Adrenal gland (tissue), 12 donors: Measurements from ENCODE around the gene SPTBN4. TPM values are rescaled to one million over a fixed set of nuclear protein-coding genes. Genes with fewer than 3 reads are reported as not detected.

Experiments
- DNase-seq, 7 donors: peaks; one replicate each; pipeline ENCODE4 v3.0.0-alpha.2; 2019 to 2020
- H3K27ac ChIP-seq, 5 donors: fragments of 200-600 bp; sonication (generic) in 4 of 5; 1 replicate in 3 of 5; 2 replicates in 2 of 5; pipeline versions ENCODE4 v1.5.1 to v1.8.0; 2016 to 2020; ENCODE audit warnings: mild to moderate bottlenecking in 1 of 5
- H3K27me3 ChIP-seq: fragments of 200-600 bp; 2 replicates; pipeline ENCODE4 v1.8.0; 2021
- H3K36me3 ChIP-seq, 2 donors: fragments of 200-600 bp; replicated peaks in 1 of 2; 1 replicate in 1 of 2; 2 replicates in 1 of 2; pipeline versions ENCODE4 v1.5.1 to v1.8.0; 2018 to 2022
- H3K4me1 ChIP-seq, 2 donors: fragments of 200-600 bp; replicated peaks in 1 of 2; 1 replicate in 1 of 2; 2 replicates in 1 of 2; pipeline versions ENCODE4 v1.5.1 to v1.8.0; 2018 to 2021
- H3K4me3 ChIP-seq, 4 donors: fragments of 200-600 bp; sonication (generic) in 3 of 4; one replicate each; pipeline ENCODE4 v1.5.1; 2016 to 2018
- H3K9me3 ChIP-seq, 3 donors: fragments of 200-600 bp; sonication (generic) in 1 of 3; replicated peaks in 1 of 3; 1 replicate in 2 of 3; 2 replicates in 1 of 3; pipeline versions ENCODE4 v1.5.1 to v1.8.0; 2016 to 2021
- POLR2A ChIP-seq, 2 donors: fragments of 450-650 bp; IDR thresholded peaks; one replicate each; pipeline ENCODE4 v1.6.1; 2017; ENCODE audit warnings: antibody characterized with exemption in 2 of 2, mild to moderate bottlenecking in 2 of 2, moderate library complexity in 1 of 2
- WGBS, 4 donors: extraction: QIAGEN DNeasy Blood & Tissue Kit in 2 of 4; methylation state at CpG; one replicate each; pipeline versions ENCODE4 v1.1.5 to v1.1.7; 2013 to 2017; 5-methylcytosine and 5-hydroxymethylcytosine counted together
- intact Hi-C, 2 donors: fragments of 100-400 bp; cut with DNase I; formaldehyde crosslinking; loops; one replicate each; pipeline versions ENCODE4 v1.14.1 to v1.15.0; 2022 to 2023
- polyA plus RNA-seq, 3 donors: library from polyadenylated mRNA; stranded (reverse); fragments of 200-250 nt in 2 of 3; fragments of 350-450 nt in 1 of 3; fragmentation: Illumina TruSeq in 1 of 3; extraction: RNeasy Lipid Tissue Mini Kit (QIAGEN cat#74804) in 1 of 3; gene quantifications; one replicate each; pipeline ENCODE4 v1.2.3, GENCODE V29; 2013 to 2014
- total RNA-seq, 9 donors: library from RNA; depleted of rRNA in 4 of 9; stranded (reverse); fragments of >200 nt in 4 of 9; fragments of 120-200 nt in 1 of 9; fragmentation: NEBNext Ultra II Directional in 1 of 9; extraction: Animal tissue kit (Norgen Biotek cat#: 25700) in 1 of 9; gene quantifications; one replicate each; pipeline versions ENCODE4 v1.1.0 to v1.2.4, GENCODE V29; 2013 to 2023
- TF ChIP-seq, protein P1 (sequence below), 6 experiments: fragments of 450-650 bp in 4 of 6; fragments of 200-600 bp in 2 of 6; sonication (generic) in 1 of 6; IDR thresholded peaks; 1 replicate in 5 of 6; 2 replicates in 1 of 6; pipeline versions ENCODE4 v1.5.1 to v1.8.0; 2016 to 2021; ENCODE audit warnings: antibody characterized with exemption in 6 of 6, mild to moderate bottlenecking in 2 of 6, moderate library complexity in 1 of 6
- donor health status: healthy with polysubstance abuse.
- donor health status: Bipolar disorder and iron deficiency.
- donor health status: DM: yes; HTN: yes; CAD: no.
- donor health status: DM: no; HTN: no; CAD: no.
- donor health status: DM: no; HTN: no; CAD: no.
- donor health status: DM: yes; HTN: yes; CAD: no.

SPTBN4 gene
- total and polyA plus RNA-seq, 12 donors: 0.91 to 46.7 (median 3.3) TPM

DNA sequence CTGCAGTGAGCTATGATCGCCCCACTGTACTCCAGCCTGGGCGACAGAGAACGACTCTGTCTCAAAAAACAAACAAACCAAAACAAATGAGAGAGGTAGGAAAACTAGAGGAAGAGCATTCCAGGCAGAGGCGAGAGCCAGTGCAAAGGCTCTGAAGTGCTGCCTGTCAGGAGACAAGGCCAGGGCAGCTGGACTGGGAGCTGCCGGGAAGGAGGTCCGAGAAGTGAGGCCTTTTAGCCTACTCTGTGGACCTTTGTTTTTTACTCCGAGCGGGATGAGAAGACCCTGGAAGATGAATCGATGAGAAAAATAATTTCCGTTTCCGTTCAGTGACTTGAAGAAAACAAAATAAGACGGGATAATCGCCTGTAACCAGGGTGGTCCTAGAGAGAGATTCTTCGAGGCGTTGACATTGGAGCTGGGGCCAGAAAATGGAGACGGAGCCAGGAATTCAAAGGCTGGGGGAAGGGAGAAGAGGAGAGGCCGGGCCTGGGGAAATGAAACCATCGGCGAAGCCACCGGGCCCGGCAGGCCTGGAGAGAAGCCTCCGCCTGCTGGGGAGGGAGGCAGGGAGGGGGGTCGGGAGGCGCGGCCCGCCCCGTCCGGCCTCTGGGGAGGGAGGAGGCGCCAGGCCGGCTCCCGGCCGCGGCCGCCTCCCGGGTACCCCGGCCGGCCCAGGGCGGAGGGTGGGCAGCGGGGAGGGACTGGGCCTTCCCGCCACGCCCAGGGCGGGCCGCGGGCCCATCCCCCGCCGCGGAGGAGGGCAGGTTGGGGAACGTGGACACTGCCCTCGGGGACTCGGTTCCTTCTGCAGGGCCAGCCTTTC lies 33.2 kb upstream of the SPTBN4 start:
- H3K9me3 ChIP-seq: no peaks in the 10 kb centered on the region
- TF ChIP-seq, protein P1, sequence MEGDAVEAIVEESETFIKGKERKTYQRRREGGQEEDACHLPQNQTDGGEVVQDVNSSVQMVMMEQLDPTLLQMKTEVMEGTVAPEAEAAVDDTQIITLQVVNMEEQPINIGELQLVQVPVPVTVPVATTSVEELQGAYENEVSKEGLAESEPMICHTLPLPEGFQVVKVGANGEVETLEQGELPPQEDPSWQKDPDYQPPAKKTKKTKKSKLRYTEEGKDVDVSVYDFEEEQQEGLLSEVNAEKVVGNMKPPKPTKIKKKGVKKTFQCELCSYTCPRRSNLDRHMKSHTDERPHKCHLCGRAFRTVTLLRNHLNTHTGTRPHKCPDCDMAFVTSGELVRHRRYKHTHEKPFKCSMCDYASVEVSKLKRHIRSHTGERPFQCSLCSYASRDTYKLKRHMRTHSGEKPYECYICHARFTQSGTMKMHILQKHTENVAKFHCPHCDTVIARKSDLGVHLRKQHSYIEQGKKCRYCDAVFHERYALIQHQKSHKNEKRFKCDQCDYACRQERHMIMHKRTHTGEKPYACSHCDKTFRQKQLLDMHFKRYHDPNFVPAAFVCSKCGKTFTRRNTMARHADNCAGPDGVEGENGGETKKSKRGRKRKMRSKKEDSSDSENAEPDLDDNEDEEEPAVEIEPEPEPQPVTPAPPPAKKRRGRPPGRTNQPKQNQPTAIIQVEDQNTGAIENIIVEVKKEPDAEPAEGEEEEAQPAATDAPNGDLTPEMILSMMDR (IDR thresholded peaks at IDR 0.05): no peak
- TF ChIP-seq POLR2A (IDR thresholded peaks at IDR 0.05): peak; percentile 21 to 61
- intact Hi-C loops: no loop called here
- no peaks in the 10 kb centered on the region for H3K27me3 ChIP-seq
- DNase-seq: peak; percentile 91 to 94 (median 93)
- H3K36me3 ChIP-seq: no peaks in the 10 kb centered on the region
- H3K4me1 ChIP-seq: peaks cover 18 to 29% of the 10 kb centered on the region in 2 donors
- H3K27ac ChIP-seq: peak overlapping the region; percentile 91 to 99 (median 93)
- WGBS, 4 donors: 1 to 3% (median 1%) methylated on average over 21 to 50 of the region's 50 CpGs
- peak overlapping the region in 3 of 4 donors; percentile 11 to 53 (median 49) for H3K4me3 ChIP-seq

DNA sequence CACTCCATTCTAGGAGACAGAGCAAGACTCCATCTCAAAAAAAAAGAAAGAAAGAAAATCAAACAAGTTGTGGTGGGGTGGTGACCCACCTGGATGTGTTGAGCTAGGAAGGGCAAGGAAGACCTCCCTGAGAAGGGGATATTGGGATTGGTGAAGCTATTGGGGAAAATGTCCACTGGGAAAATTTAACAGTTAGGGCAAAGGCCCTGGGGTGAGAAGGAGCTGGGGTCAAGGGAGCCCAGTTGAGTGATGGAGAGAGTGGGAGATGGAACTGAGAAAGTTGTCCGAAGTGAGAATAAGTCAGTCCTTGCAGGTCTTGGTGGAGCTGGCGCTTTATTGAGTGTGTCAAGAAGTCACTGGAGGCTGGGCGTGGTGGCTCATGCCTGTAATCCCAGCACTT lies 28.5 kb upstream of the SPTBN4 start:
- Histone ChIP-seq H3K36me3 (peaks cover 0 to 19% of the 10 kb centered on the region in 2 donors), H3K27ac (no peak overlapping the region), H3K4me3 (no peak overlapping the region), H3K9me3 (no peaks in the 10 kb centered on the region), H3K4me1 (peaks cover 14 to 24% of the 10 kb centered on the region in 2 donors), H3K27me3 (no peaks in the 10 kb centered on the region)
- WGBS, 4 donors: 92 to 95% (median 95%) methylated on average over 3 of the region's 3 CpGs
- no peak for TF ChIP-seq POLR2A (IDR thresholded peaks at IDR 0.05)
- TF ChIP-seq, protein P1 (IDR thresholded peaks at IDR 0.05): no peak
- intact Hi-C loops: no loop called here
- no peak for DNase-seq

GRCh38 chr19:40441719-40442253 lies 25.0 kb upstream of the SPTBN4 start:
- H3K9me3 ChIP-seq: no peaks in the 10 kb centered on the region
- TF ChIP-seq POLR2A (IDR thresholded peaks at IDR 0.05): no peak
- TF ChIP-seq, protein P1 (IDR thresholded peaks at IDR 0.05): no peak
- no peak for DNase-seq
- H3K27me3 ChIP-seq: no peaks in the 10 kb centered on the region
- H3K4me1 ChIP-seq: peaks cover 10 to 19% of the 10 kb centered on the region in 2 donors
- 66 to 89% (median 76%) methylated on average over 4 to 11 of the region's 11 CpGs for WGBS, 4 donors
- H3K4me3 ChIP-seq: peak overlapping the region in 1 of 4 donors; percentile 37
- peaks cover 0 to 19% of the 10 kb centered on the region in 2 donors for H3K36me3 ChIP-seq
- intact Hi-C loops: no loop called here
- peak overlapping the region in 3 of 5 donors; percentile 2 to 94 (median 79) for H3K27ac ChIP-seq

DNA sequence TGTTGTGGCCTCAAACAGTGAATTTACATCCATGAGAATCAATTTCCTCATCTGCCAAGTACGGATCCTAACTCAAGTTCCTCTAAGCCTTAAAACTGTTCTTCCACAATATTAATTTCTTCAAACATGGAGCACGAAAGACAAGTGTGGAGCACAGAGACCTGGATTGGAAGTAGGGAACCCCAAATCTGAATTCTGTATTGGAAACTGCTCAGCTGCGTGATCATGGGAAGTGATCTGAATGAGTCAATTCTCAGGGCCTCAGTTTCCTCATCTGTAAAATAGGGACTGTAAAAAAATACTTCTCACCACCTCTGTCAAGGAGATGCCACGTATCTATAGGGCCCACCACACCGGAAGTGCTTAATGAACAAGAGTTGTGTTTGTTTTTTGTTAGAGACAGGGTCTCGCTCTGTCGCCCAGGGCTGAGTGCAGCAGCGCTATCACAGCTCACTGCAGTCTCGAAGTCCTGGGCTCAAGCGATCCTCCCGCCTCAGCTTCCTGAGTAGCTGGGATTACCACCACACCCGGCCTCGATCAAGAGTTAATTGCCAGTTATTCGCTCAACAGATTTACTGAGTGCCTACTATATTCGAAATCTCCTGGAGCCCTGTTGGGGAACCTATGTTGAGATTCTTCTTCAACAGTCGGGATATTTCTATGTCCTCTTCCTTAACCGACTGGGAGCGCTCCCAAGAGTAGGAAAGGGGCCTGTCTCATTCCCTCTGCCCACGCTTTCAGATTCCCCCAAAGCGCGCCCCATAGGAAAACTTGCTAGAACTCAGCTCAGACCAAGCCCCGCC lies 24.3 kb upstream of the SPTBN4 start:
- no peaks in the 10 kb centered on the region for H3K9me3 ChIP-seq
- peak overlapping the region; percentile 2 to 94 (median 69) for H3K27ac ChIP-seq
- peak overlapping the region in 2 of 4 donors; percentile 20 to 37 for H3K4me3 ChIP-seq
- WGBS, 4 donors: 15 to 20% (median 18%) methylated on average over 16 to 22 of the region's 22 CpGs
- TF ChIP-seq, protein P1 (IDR thresholded peaks at IDR 0.05): no peak
- no peak for TF ChIP-seq POLR2A (IDR thresholded peaks at IDR 0.05)
- DNase-seq: peak in 3 of 7 donors; percentile 24 to 69 (median 38)
- intact Hi-C loops: no loop called here
- H3K27me3 ChIP-seq: no peaks in the 10 kb centered on the region
- H3K4me1 ChIP-seq: peaks cover 10 to 19% of the 10 kb centered on the region in 2 donors
- H3K36me3 ChIP-seq: peaks cover 0 to 19% of the 10 kb centered on the region in 2 donors
